ENCODE measurements around the gene ZNF420. TPM values are rescaled to one million over a fixed set of nuclear protein-coding genes. Genes with fewer than 3 reads are reported as not detected.
A peak's percentile ranks its signal among the peaks of the same experiment; 100 is the strongest.

Gene ZNF420
- total and polyA plus RNA-seq, 2 donors (not counting 1 experiment from before 2014, with no cell fraction given), result 5.6 to 16.5 TPM

- DNase-seq (ENCODE audit: low read depth in 2 of 2), result peak in 1 of 2 donors; percentile 42
- Histone ChIP-seq H3K79me2 (ENCODE audit: control insufficient read depth, insufficient read depth, low read length) (peaks cover 11% of the 10 kb centered on the region), H3K9ac (ENCODE audit: insufficient read depth, low read length) (peak overlapping the region; percentile 75), H3K36me3 (ENCODE audit: control insufficient read depth, insufficient read depth, low read length) (no peaks in the 10 kb centered on the region), H3K4me3 (replicated peaks in 1 of 4; ENCODE audit: control extremely low read depth in 1 of 4, insufficient read depth in 1 of 4, low read depth in 3 of 4, low read length in 4 of 4) (peak overlapping the region; percentile 74 to 97 (median 92)), H3K27me3 (ENCODE audit: control insufficient read depth, insufficient read depth, low read length) (no peaks in the 10 kb centered on the region), H4K20me1 (ENCODE audit: control insufficient read depth, extremely low read depth, insufficient read depth, low read length) (no peaks in the 10 kb centered on the region), H3K4me1 (ENCODE audit: control insufficient read depth, extremely low read depth, insufficient read depth, low read length) (no peaks in the 10 kb centered on the region), H3K9me3 (ENCODE audit: control insufficient read depth, insufficient read depth, low read depth, low read length) (no peaks in the 10 kb centered on the region), H2AFZ (ENCODE audit: low read length) (peak overlapping the region; percentile 95), H3K4me2 (ENCODE audit: extremely low read depth, insufficient read depth, low read length) (peak overlapping the region; percentile 91), H3K27ac (ENCODE audit: insufficient read depth, low read length) (peak overlapping the region; percentile 48)
- TF ChIP-seq CTCF (conservative IDR thresholded peaks at IDR 0.05 in 1 of 2, IDR thresholded peaks at IDR 0.05 in 1 of 2; ENCODE audit: low read depth in 1 of 2, low read length in 2 of 2) (no peak), EZH2 (IDR thresholded peaks at IDR 0.05; ENCODE audit: low read length, missing control alignments) (no peak)
Measured at GRCh38 chr19:37077501-37077933, 716 bp upstream of the ZNF420 start.

- H4K20me1 ChIP-seq (ENCODE audit: control insufficient read depth, extremely low read depth, insufficient read depth, low read length), result no peaks in the 10 kb centered on the region
- peak overlapping the region; percentile 36 for H3K27ac ChIP-seq (ENCODE audit: insufficient read depth, low read length)
- no peaks in the 10 kb centered on the region for H3K36me3 ChIP-seq (ENCODE audit: control insufficient read depth, insufficient read depth, low read length)
- no peak for DNase-seq (ENCODE audit: low read depth in 2 of 2)
- H3K9me3 ChIP-seq (ENCODE audit: control insufficient read depth, insufficient read depth, low read depth, low read length), result no peaks in the 10 kb centered on the region
- peak overlapping the region; percentile 97 for H2AFZ ChIP-seq (ENCODE audit: low read length)
- H3K9ac ChIP-seq (ENCODE audit: insufficient read depth, low read length), result peak overlapping the region; percentile 63
- H3K4me3 ChIP-seq (replicated peaks in 1 of 4; ENCODE audit: control extremely low read depth in 1 of 4, insufficient read depth in 1 of 4, low read depth in 3 of 4, low read length in 4 of 4), result peak overlapping the region; percentile 74 to 97 (median 92)
- TF ChIP-seq EZH2 (IDR thresholded peaks at IDR 0.05; ENCODE audit: low read length, missing control alignments) (no peak), CTCF (conservative IDR thresholded peaks at IDR 0.05 in 1 of 2, IDR thresholded peaks at IDR 0.05 in 1 of 2; ENCODE audit: low read depth in 1 of 2, low read length in 2 of 2) (no peak)
- peak overlapping the region; percentile 83 for H3K4me2 ChIP-seq (ENCODE audit: extremely low read depth, insufficient read depth, low read length)
- no peaks in the 10 kb centered on the region for H3K27me3 ChIP-seq (ENCODE audit: control insufficient read depth, insufficient read depth, low read length)
- H3K4me1 ChIP-seq (ENCODE audit: control insufficient read depth, extremely low read depth, insufficient read depth, low read length), result no peaks in the 10 kb centered on the region
- peaks cover 11% of the 10 kb centered on the region for H3K79me2 ChIP-seq (ENCODE audit: control insufficient read depth, insufficient read depth, low read length)
Measured at GRCh38 chr19:37078717-37079032, 442 bp downstream of the ZNF420 start.

GRCh38 chr19:37079238-37079637, 1.0 kb downstream of the ZNF420 start:
- no peak overlapping the region for H3K27ac ChIP-seq (ENCODE audit: insufficient read depth, low read length)

More at GRCh38 chr19:37079238-37079637, 1.0 kb downstream of the ZNF420 start:
- TF ChIP-seq CTCF (conservative IDR thresholded peaks at IDR 0.05 in 1 of 2, IDR thresholded peaks at IDR 0.05 in 1 of 2; ENCODE audit: low read depth in 1 of 2, low read length in 2 of 2) (no peak), EZH2 (IDR thresholded peaks at IDR 0.05; ENCODE audit: low read length, missing control alignments) (no peak)
- DNase-seq (ENCODE audit: low read depth in 2 of 2), result no peak
- H2AFZ ChIP-seq (ENCODE audit: low read length), result no peak overlapping the region
- H3K27me3 ChIP-seq (ENCODE audit: control insufficient read depth, insufficient read depth, low read length), result no peaks in the 10 kb centered on the region
- H3K4me1 ChIP-seq (ENCODE audit: control insufficient read depth, extremely low read depth, insufficient read depth, low read length), result no peaks in the 10 kb centered on the region
- H4K20me1 ChIP-seq (ENCODE audit: control insufficient read depth, extremely low read depth, insufficient read depth, low read length), result no peaks in the 10 kb centered on the region
- H3K36me3 ChIP-seq (ENCODE audit: control insufficient read depth, insufficient read depth, low read length), result no peaks in the 10 kb centered on the region
- H3K9me3 ChIP-seq (ENCODE audit: control insufficient read depth, insufficient read depth, low read depth, low read length), result no peaks in the 10 kb centered on the region
- H3K4me2 ChIP-seq (ENCODE audit: extremely low read depth, insufficient read depth, low read length), result peak overlapping the region; percentile 83
- peak overlapping the region; percentile 74 to 97 (median 92) for H3K4me3 ChIP-seq (replicated peaks in 1 of 4; ENCODE audit: control extremely low read depth in 1 of 4, insufficient read depth in 1 of 4, low read depth in 3 of 4, low read length in 4 of 4)
- H3K79me2 ChIP-seq (ENCODE audit: control insufficient read depth, insufficient read depth, low read length), result peaks cover 11% of the 10 kb centered on the region
- no peak overlapping the region for H3K9ac ChIP-seq (ENCODE audit: insufficient read depth, low read length)

Measured in fibroblast of lung (primary cell).